D721Med (cell line): ENCODE results near the gene SLC22A3.
"Not testable (repeated sequence)": the region's sequence is repeated elsewhere in the genome, so short reads cannot be mapped to it uniquely, and the experiment has no call there.

Experiments
- DNase-seq: peaks from one replicate; pipeline ENCODE4 v3.0.0; 2011; ENCODE audit warnings: low spot score; ENCODE audit not compliant: insufficient read length
- FAIRE-seq: peaks from 2 replicates; lab custom pipeline; 2011; peaks lifted over from hg19 to GRCh38; lab: Jason Lieb, UNC
- CTCF ChIP-seq: IDR thresholded peaks from 2 replicates; pipeline ENCODE4 v1.5.1; 2012; ENCODE audit warnings: mild to moderate bottlenecking, control low read depth; ENCODE audit not compliant: insufficient read depth; ENCODE audit errors: missing control alignments

The SLC22A3 gene

DNA sequence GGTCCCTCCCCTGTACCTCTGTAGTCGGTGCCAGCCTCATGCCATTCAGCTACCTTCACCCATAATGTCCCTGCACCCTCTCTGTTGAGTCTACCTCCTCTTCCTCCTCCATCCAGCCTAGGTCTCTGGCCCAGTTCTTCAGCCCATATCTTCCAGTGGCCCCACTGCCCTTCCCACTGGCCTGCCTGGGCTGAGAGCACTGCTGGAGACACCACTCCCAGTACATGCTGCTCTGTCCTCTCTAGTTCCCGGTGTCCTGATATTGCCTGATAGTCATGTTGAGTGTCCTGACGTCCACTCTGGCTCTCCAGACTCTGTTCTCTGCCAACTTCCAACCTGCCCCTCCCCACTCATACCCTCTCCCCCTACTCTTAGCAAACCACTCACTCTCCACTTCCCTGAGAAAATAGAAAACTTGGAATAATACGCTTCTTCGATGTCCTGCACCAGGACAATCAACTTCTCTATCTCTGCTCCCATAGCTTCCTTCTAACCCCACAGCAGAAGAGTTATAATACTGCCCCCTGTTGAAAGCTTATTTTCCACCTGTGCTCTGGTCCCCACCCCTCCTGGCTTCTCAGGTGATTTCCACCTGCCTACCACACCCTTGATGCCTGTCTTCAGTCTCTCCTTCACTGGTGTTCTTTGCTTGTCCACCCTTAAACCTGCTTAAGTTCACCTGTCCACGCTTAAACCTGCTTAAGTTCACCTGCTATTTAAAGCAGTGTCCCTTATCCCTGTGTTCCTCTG is 19.8 kb downstream of the SLC22A3 start:
- TF ChIP-seq CTCF, result no peak
- FAIRE-seq (no peak), DNase-seq (no peak)

GRCh38 chr6:160368670-160369069 is 20.5 kb downstream of the SLC22A3 start:
- no peak for TF ChIP-seq CTCF
- FAIRE-seq (no peak), DNase-seq (no peak)

- DNase-seq, FAIRE-seq: not testable (repeated sequence)
These were observed 25.4 kb downstream of the SLC22A3 start for GRCh38 chr6:160373601-160374000.

DNA sequence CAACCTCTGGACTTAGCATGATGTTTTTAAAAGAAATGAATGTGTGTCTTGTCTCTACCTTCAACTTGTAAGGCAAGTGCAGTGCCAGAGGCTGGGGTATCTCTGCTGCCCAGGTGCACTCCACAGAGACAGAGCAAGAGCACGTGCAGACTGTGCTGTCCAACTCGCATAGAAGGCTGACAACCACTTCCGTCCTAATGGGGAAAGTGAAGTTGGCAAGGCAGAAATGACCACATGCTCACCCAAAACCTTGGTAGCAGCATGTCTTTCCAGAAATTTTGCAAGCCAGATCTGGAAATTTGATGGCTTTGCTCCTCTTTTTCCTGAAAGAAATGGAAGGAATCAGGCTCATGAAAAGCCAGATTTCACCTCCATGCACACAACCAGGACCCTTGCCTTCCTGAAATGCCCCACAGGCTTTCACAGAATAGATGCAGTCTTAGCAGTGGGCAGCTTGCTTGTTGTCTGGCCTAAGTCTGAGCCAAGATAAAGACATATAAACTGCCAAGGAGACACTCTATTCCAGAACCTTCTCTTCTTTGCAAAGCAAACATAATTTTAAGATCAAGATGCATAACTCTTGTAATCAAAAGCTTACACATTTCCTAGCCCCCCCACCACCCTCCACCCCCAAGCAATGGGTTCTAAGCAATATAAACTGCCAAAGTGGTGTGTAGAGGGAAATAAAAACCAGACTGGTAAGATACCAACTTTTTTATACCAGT is 26.8 kb downstream of the SLC22A3 start:
- FAIRE-seq (no peak), DNase-seq (no peak)
- TF ChIP-seq CTCF, result no peak

GRCh38 chr6:160375561-160375949 is 27.4 kb downstream of the SLC22A3 start:
- TF ChIP-seq CTCF, result no peak
- DNase-seq (no peak), FAIRE-seq (no peak)

DNA sequence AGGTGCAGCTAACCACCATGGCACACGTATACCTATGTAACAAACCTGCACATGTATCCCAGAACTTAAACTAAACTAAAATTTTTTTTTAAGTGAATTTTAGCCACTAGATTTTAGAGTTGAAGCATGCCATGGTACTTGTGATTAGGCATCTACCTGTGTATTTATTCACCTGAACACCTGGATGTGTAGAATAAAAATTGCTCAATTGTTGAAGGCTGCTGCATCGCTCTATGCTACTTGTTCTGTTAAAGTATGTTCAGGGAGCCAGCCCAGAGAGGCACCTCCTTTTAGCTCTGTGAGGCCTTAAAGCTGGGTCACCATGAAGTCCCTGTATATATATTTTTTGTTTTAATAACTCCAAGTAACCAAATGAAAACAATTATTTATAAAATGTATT is 28.3 kb downstream of the SLC22A3 start:
- TF ChIP-seq CTCF, result no peak
- DNase-seq, result no peak
- no peak for FAIRE-seq

DNA sequence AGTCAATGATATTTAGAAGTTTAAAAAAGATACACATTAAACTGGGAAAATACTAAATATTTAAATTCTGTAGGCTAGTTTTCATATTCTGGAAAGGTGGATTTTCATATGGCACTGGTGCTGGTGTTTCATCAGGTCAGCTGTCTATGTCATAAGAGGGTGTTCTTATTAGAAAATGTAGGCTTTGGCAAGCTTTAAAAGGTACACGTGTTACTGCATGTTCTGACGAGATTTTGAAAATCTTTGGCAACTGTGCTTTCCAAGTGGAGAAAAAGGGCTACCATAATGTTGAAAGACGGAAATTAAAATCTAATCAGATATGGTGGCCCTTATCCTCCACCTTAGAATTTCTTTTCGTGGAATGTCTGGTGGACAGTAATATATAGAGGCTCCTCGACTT is 30.0 kb downstream of the SLC22A3 start:
- DNase-seq (no peak), FAIRE-seq (no peak)
- TF ChIP-seq CTCF, result no peak
